ENCODE results near the gene SMURF2.
"Not testable (repeated sequence)": the region's sequence is repeated elsewhere in the genome, so short reads cannot be mapped to it uniquely, and the experiment has no call there.

SMURF2 gene

DNA sequence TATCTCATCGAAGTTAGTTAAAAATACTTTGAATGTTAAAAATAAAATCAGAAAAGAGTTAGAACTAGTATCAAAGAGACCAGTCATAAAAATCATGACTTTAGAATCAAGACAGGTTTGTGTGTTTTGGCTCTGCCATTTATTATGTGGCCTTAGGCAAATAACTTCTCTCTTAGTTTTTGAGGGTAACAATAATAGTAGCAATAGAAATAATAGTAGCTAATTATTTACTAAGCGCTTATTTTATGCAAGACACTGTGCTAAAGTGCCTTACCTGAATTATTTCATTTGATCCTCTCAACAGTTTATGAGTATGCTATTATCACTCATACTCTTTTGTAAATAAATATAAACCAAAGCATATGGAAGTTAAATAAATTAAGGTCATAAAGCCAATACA lies 77.0 kb downstream of the SMURF2 start:
- DNase-seq: no peak

DNA sequence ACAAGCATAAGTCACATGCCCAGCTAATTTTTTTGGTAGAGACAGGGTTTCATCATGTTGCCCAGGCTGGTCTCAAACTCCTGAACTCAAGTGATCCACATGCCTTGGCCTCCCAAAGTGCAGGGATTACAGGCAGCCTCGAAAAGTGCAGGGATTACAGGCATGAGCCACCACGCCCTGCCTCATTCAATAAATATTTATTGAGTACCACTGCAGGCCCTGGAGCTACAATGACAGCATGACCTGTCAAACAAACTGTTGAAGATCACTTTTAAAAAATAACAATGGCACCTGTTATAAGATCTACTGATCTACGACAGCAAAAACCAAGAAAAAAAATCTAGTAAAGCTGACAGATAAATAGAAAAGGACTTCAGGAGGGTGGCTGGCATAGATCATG lies 79.1 kb downstream of the SMURF2 start:
- DNase-seq: no peak

GRCh38 chr17:64580384-64581315 lies 81.5 kb downstream of the SMURF2 start:
- no peak for DNase-seq

GRCh38 chr17:64579917-64580316 lies 82.2 kb downstream of the SMURF2 start:
- DNase-seq: no peak

- DNase-seq: not testable (repeated sequence)
Observed at GRCh38 chr17:64577025-64577424, 85.1 kb downstream of the SMURF2 start.

DNA sequence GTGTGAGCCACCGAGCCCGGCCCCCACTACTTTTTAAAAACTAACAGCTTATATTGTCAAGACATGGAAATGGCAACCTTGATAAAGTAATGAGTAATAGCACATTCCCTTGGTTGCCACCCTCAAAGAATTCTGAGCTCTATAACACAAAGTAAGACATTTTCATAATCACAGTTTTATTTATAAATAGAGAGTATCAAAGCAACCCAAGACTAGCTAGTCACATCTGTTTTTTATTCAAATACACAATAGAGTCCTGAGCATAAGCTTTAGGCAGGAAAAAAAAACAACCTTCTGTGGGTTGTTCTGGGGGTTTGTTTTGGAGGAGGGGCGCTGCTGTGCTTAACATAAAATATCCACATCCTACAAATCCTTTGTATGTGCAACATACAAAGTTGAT lies 86.7 kb downstream of the SMURF2 start:
- DNase-seq: no peak

GRCh38 chr17:64574646-64575045 lies 87.5 kb downstream of the SMURF2 start:
- DNase-seq: no peak

- DNase-seq: no peak
Observed at GRCh38 chr17:64573214-64573613, 88.9 kb downstream of the SMURF2 start.

DNA sequence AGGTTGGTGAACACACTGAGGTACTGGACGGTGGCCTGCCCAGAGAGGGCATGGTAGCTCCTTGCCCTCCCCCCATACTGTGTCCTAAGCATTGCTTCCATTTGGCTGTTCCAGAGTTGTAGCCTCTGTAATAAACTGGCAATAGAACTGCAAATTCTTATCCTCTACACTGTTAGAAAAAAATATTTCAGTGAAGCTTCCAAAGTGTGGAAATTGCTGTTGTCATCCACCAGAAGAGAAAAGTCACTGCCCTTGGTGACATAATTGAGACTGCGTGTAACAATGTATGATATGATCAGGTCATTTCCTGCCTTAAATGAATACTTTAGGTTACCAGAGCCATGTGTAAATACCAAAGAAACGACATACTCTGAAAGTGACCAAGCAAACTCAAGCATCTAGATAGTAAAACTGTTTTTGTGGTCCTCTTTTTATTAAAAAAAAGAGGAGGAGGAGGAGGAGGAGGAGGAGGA lies 89.4 kb downstream of the SMURF2 start:
- DNase-seq: peak; percentile 16

DNA sequence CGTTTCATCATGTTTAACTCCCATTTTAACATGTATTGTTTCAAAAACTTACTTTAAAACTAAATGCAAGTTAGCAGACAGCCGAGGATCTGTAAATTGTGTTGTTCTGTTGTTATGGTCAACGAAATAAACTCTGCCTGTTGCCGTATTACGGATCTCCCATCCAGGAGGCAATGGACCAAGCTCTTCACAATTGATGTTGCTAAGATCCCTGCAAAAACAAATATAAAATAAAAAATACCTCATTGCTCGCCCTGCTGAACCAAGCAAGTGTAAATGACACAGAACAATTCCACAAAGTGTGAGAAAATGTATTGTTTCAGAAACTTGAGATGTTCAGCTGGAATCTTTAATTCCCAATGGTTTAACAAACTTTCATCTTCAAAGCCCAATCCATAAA lies 90.4 kb downstream of the SMURF2 start:
- no peak for DNase-seq

- DNase-seq: no peak
Observed at GRCh38 chr17:64565563-64565962, 96.5 kb downstream of the SMURF2 start.

DNA sequence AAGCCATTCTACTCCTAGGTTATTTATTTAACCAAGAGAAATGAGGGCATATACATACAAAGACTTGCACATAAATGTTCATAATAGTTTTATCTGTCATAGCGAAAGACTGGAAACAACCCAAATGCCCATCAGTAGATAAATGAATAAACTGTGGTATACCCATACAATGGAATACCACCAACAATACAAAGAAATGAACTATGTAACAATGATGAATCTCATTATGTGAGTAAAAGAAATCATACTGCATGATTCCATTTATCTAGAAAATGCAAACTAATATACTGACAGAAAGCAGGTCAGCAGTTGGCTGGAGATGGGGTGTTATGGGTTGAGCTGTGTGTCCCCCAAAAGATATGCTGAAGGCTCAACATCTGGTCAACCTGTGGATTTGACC lies 98.0 kb downstream of the SMURF2 start:
- DNase-seq: no peak

GRCh38 chr17:64555281-64555680 lies 106.8 kb downstream of the SMURF2 start:
- DNase-seq: no peak

GRCh38 chr17:64554028-64554637 lies 108.0 kb downstream of the SMURF2 start:
- DNase-seq: no peak

- DNase-seq: no peak
Observed at GRCh38 chr17:64551461-64551860, 110.6 kb downstream of the SMURF2 start.

DNA sequence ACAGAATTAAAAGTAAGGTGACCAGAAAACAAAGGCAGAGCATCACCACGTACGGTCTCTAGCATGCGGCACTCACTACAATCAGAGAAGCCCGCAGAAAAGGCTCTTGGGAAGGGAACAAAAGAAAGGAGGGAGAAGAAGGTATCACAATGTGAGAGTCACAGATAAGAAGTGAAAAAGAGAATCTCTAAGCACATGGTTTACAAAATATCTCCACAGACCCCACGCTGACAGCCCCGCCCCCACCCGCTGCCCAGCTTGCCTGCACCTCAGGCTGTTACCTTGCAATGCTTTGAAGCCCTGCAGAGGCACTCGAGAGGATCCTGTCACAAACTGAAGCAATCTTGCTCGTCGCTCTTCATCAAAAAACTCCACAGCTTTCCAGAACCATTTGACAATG lies 114.8 kb downstream of the SMURF2 start:
- DNase-seq: no peak

GRCh38 chr17:64546716-64547115 lies 115.4 kb downstream of the SMURF2 start:
- DNase-seq: no peak

- DNase-seq: no peak
Observed at GRCh38 chr17:64544742-64545141, 117.4 kb downstream of the SMURF2 start.

- DNase-seq: no peak
Observed at GRCh38 chr17:64540118-64540776, 121.9 kb downstream of the SMURF2 start.

- no peak for DNase-seq
Observed at GRCh38 chr17:64538508-64539130, 123.5 kb downstream of the SMURF2 start.

- no peak for DNase-seq
Observed at GRCh38 chr17:64537488-64537887, 124.6 kb downstream of the SMURF2 start.

DNA sequence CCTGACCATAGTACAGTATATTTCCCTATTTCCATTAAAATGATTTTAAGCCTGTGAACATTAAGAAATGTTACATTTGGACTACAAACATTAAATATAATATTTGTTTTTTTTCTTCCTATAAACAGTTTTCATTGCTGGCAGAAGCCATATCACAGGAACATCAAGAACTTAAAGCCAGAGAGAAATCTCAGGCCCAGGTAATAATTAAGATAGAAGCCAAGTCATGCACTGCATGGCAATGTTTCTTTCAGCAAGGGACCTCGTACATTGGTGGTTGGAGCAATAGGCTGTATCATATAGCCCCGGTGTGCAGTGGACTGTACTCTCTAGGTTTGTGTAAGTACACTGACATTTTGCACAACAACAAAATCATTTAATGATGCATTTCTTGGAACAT lies 125.2 kb downstream of the SMURF2 start:
- no peak for DNase-seq

DNA sequence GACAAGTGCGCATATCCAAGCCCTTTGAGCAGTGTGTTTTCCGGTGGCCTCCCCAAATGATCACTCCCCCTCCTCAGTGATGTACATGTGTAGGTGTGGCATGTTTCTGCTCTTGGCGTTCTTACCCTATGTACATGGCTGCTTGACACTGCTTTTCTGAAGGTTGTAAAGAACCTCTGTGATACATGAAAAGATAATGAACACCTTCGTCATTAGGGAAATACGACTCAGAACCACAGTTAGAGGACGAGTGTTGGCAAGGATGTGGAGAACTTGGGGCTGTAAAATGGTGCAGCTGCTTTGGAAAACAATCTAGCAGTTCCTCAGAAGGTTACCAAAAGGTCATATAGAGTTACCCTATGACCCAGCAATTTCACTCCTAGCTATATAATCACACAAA lies 126.8 kb downstream of the SMURF2 start:
- DNase-seq: no peak

Measured in CD4-positive, alpha-beta T cell treated with Interleukin-10 for 1 hour (primary cell).